Measurements from ENCODE around the gene APP.

APP gene

GRCh38 chr21:26070822-26071425 lies 99.6 kb downstream of the APP start:
- DNase-seq (ENCODE audit: extremely low read depth in 1 of 2, low read depth in 1 of 2) = no peak

- no peak for DNase-seq (ENCODE audit: extremely low read depth in 1 of 2, low read depth in 1 of 2)
These were observed 100.4 kb downstream of the APP start for GRCh38 chr21:26070121-26070520.

GRCh38 chr21:26068776-26069175 lies 101.8 kb downstream of the APP start:
- DNase-seq (ENCODE audit: extremely low read depth in 1 of 2, low read depth in 1 of 2) = no peak

DNA sequence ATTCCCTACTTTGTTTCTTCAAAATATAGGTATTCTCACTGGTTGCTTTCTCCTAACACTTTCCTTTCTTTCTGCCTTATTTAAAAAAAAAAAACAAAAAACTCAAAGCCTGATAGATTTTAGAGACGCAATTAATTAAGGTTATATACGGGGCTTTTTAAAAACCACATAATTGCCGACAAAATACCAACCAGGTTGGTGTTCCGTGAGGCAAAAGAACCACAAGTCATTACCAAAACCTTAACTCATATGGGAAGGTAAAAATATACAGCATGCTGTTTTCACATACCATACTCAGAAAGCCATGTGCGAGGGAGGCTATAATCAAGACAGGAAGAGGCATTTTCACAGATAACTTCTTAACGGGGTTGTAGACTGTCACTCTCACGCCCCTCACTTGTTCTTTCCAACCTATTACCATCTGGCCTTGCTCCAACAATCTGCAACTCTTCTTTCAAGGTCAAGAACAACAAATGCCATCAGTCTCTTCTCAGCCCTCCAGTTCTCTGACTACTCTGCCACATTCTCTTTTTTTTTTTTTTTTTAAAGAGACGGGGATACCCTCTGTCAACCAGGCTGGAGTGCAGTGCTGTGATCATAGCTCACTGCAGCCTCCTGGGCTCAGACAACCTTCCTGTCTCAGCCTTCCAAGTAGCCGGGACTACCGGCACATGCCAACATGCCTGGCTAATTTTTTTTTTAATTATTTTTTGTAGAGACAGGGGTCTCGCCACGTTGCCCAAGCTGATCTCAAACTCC lies 102.6 kb downstream of the APP start:
- no peak for DNase-seq (ENCODE audit: extremely low read depth in 1 of 2, low read depth in 1 of 2)

GRCh38 chr21:26064506-26064905 lies 106.1 kb downstream of the APP start:
- DNase-seq (ENCODE audit: extremely low read depth in 1 of 2, low read depth in 1 of 2) = no peak

GRCh38 chr21:26061437-26061836 lies 109.1 kb downstream of the APP start:
- DNase-seq (ENCODE audit: extremely low read depth in 1 of 2, low read depth in 1 of 2) = no peak

GRCh38 chr21:26060335-26061115 lies 110.0 kb downstream of the APP start:
- DNase-seq (ENCODE audit: extremely low read depth in 1 of 2, low read depth in 1 of 2) = no peak

GRCh38 chr21:26057477-26058170 lies 112.9 kb downstream of the APP start:
- no peak for DNase-seq (ENCODE audit: extremely low read depth in 1 of 2, low read depth in 1 of 2)

DNA sequence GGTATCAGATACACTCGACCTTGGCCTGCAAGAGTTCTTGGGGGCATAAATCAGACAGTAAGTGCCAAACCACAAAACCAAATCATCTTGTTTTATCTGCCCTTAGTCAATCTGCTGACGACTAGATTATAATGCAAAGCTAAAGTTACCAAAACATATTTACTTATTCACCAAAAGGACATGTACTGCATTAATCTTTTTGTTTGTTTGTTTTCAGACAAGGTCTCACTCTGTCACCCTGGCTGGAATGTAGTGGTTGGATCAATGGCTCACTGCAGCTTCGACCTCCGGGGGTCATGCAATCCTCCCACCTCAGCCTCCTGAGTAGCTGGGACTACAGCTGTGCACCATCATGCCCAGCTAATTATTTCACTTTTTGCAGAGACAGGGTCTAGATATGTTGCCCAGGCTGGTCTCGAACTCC lies 114.7 kb downstream of the APP start:
- no peak for DNase-seq (ENCODE audit: extremely low read depth in 1 of 2, low read depth in 1 of 2)

DNA sequence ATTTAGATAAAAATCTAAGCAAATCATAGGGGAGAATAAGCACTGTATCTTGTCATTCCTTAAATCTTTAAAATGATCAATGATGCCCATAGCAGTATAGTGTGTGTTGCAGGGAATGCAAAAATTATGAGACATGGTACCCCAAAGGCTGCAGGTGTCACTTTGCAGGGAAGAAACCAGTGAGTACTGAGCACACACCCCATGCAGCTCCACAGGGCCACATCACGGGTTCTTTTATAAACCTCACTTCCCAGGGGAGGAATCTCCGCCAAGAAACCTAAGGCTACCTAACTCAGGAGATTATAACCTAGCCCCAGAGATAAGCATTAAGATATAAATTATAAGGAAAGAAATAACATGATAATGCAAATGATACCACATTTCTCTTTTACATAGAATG lies 115.6 kb downstream of the APP start:
- DNase-seq (ENCODE audit: extremely low read depth in 1 of 2, low read depth in 1 of 2) = no peak

DNA sequence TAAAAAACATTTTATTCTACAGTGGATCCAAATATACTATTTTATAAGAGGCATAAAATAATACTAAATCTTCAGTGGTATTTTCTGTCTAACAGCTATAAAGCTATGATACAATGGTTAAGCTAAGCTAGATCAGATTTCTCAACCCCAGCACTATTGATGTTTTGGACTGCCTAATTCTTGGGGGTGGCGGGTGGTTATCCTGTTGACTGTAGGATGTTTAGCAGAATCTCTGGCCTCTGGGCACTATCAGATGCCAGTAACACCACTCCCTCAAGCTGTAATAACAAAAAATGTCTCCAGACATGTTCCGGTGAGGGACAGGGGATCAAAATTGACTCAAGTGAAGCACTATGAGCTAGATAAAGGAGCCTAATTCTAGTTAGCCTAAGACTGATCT lies 118.5 kb downstream of the APP start:
- DNase-seq (ENCODE audit: extremely low read depth in 1 of 2, low read depth in 1 of 2) = no peak

GRCh38 chr21:26050857-26051256 lies 119.7 kb downstream of the APP start:
- no peak for DNase-seq (ENCODE audit: extremely low read depth in 1 of 2, low read depth in 1 of 2)

GRCh38 chr21:26049803-26050202 lies 120.8 kb downstream of the APP start:
- DNase-seq (ENCODE audit: extremely low read depth in 1 of 2, low read depth in 1 of 2) = no peak

DNA sequence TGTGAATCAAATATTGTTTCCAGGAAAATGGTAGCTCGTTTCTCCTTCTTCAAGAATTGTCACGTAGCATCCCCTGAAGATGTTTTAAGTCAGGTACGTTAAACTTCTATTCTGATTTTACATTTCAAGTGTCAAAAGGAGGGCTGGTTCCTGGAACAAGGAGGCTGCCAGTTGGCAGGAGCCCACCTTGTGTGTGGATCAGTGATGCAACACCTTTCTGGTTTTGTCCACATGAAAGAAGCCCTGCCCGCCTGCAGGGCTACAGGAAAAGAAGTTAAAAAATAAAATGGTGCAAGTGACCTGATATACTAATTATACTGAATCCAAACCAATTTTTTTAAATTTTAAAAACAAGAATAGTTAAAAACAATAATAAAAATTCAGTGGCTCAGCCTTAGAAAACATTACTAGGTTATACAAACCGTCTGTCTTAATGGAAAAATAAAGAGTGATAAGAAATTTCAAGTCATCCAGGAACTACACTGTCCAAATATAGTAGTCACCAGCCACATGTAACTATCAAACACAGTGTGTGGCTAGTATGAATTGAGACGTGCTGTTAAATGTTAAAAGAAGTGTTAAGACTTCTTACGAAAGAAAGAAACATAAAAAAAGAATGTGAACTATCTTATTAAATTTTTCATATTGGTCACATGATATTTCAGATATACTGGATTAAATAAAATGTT lies 123.1 kb downstream of the APP start:
- no peak for DNase-seq (ENCODE audit: extremely low read depth in 1 of 2, low read depth in 1 of 2)

- no peak for DNase-seq (ENCODE audit: extremely low read depth in 1 of 2, low read depth in 1 of 2)
These were observed 126.7 kb downstream of the APP start for GRCh38 chr21:26043891-26044290.

- DNase-seq (ENCODE audit: extremely low read depth in 1 of 2, low read depth in 1 of 2) = no peak
These were observed 128.2 kb downstream of the APP start for GRCh38 chr21:26042181-26042876.

GRCh38 chr21:26041431-26042180 lies 129.0 kb downstream of the APP start:
- DNase-seq (ENCODE audit: extremely low read depth in 1 of 2, low read depth in 1 of 2) = no peak

DNA sequence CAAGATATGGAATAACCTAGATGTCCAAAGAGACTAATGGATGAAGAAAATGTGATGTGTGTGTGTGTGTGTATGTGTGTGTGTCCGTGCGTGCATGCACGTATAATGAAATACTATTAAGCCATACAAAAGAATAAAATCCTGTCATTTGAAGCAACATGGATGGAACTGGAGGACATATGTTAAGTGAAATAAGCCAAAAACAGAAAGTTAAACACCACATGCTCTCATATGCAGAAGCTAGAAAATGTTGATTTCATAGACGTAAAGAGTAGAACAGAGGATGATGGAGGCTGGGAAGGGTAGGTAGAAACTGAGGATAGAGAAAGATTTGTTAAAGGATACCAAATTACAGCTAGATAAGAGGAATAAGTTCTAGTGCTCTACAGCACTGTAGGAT lies 133.7 kb downstream of the APP start:
- DNase-seq (ENCODE audit: extremely low read depth in 1 of 2, low read depth in 1 of 2) = no peak

DNA sequence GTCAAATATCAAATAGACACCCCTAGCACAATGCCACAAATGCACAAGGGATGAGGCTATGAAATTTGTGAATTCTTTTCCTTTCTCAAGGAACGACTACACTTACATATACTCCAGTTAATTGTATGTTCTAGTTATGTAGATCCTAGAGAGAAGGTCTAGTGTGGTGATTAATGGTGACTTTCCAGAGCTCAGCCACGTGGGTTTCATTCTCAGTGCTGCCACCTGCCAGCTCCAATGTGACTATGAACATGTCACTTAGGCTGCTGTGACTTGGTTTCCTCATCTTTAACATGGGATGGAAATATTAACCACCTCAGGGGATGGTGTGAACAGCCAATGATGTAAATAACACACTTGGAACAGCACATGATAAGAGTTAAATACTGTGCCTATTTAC lies 138.3 kb downstream of the APP start:
- DNase-seq (ENCODE audit: extremely low read depth in 1 of 2, low read depth in 1 of 2) = no peak
